ENCODE results near the gene MAP3K2. TPM values are rescaled to one million over a fixed set of nuclear protein-coding genes. Genes with fewer than 3 reads are reported as not detected.

MAP3K2 gene
- total and polyA plus RNA-seq, 2 experiments from 2014 or later: 10.2 to 23.5 TPM

GRCh38 chr2:127425540-127426490 lies 38.0 kb upstream of the MAP3K2 start:
- Histone ChIP-seq H3K4me3 (no peak overlapping the region), H3K36me3 (ENCODE audit: insufficient read depth) (no peaks in the 10 kb centered on the region), H3K27ac (ENCODE audit: low read depth) (no peak overlapping the region), H2AFZ (no peak overlapping the region), H3K4me1 (ENCODE audit: insufficient read depth) (peaks cover 12% of the 10 kb centered on the region; the same call in 1 of the 2 replicates), H4K20me1 (replicated peaks; ENCODE audit: insufficient read depth) (no peaks in the 10 kb centered on the region), H3K27me3 (ENCODE audit: insufficient read depth) (peaks cover 39% of the 10 kb centered on the region), H3F3A (replicated peaks; ENCODE audit: low read depth) (no peaks in the 10 kb centered on the region), H3K79me2 (replicated peaks; ENCODE audit: insufficient read depth) (no peaks in the 10 kb centered on the region), H3K4me2 (no peak overlapping the region), H3K9me2 (ENCODE audit: insufficient read depth) (no peaks in the 10 kb centered on the region)
- H3K36me3 Mint-ChIP-seq (ENCODE audit: low read depth): no peaks in the 10 kb centered on the region; the same call in 2 of the 3 replicates
- no peak for DNase-seq (ENCODE audit: low spot score)
- no peak for ATAC-seq
- H3K27me3 Mint-ChIP-seq (ENCODE audit: insufficient read depth, low read depth, poor library complexity): peaks cover 40% of the 10 kb centered on the region
- no peak overlapping the region for H3K27ac Mint-ChIP-seq
- no peak overlapping the region for H3K4me3 Mint-ChIP-seq
- no peaks in the 10 kb centered on the region; the same call in 1 of the 3 replicates for H3K9me3 Mint-ChIP-seq
- TF ChIP-seq STAT1 (IDR thresholded peaks at IDR 0.05; ENCODE audit: unreplicated experiment) (no peak), EZH2phosphoT487 (IDR thresholded peaks at IDR 0.05; ENCODE audit: unreplicated experiment) (no peak), ETS1 (IDR thresholded peaks at IDR 0.05) (no peak), JUNB (IDR thresholded peaks at IDR 0.05; ENCODE audit: unreplicated experiment) (no peak), POLR2AphosphoS5 (IDR thresholded peaks at IDR 0.05; ENCODE audit: low read depth) (no peak), NANOG (IDR thresholded peaks at IDR 0.05; ENCODE audit: borderline replicate concordance) (no peak), ZNF462 (CRISPR knock-in tag; IDR thresholded peaks at IDR 0.05) (no peak), ZNF114 (CRISPR knock-in tag; IDR thresholded peaks at IDR 0.05) (no peak), CTCF (conservative IDR thresholded peaks at IDR 0.05; ENCODE audit: low read depth in 2 of 2) (no peak), REST (IDR thresholded peaks at IDR 0.05; ENCODE audit: unreplicated experiment) (no peak), ZNF331 (CRISPR knock-in tag; IDR thresholded peaks at IDR 0.05; ENCODE audit: low read depth) (no peak), CREB1 (CRISPR knock-in tag; IDR thresholded peaks at IDR 0.05; ENCODE audit: low read depth) (no peak), EZH2 (IDR thresholded peaks at IDR 0.05; ENCODE audit: low read depth, unreplicated experiment) (no peak)
- H3K4me1 Mint-ChIP-seq: peaks cover 11% of the 10 kb centered on the region
